ENCODE measurements around the gene MAFB.

MAFB gene

DNA sequence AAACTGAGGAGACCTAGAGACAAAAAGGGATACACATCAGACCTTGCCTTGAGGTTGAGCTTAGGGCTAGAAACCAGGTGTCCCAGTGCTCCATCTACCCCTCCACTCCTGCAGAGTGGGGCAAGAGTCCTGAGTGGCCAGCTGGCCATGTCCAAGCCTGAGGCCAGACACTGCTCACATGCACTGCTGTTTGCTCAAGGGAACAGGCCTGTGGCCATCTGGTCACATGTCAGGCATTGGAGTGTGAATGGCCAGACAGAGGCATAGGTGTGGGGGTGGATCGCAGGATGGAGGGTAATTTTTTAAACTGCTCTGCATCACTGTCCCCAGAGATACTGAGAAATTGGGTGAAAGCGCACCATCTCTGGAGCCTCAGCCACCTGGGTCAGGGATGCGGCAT is 30.5 kb downstream of the MAFB start:
- no peak for DNase-seq (ENCODE audit: low spot score)
- ChIA-PET CTCF (no interaction called here), POLR2A (ENCODE audit: low non-redundant PET) (no interaction called here)
- H3K27ac ChIP-seq: no peak overlapping the region
- TF ChIP-seq, protein P1, sequence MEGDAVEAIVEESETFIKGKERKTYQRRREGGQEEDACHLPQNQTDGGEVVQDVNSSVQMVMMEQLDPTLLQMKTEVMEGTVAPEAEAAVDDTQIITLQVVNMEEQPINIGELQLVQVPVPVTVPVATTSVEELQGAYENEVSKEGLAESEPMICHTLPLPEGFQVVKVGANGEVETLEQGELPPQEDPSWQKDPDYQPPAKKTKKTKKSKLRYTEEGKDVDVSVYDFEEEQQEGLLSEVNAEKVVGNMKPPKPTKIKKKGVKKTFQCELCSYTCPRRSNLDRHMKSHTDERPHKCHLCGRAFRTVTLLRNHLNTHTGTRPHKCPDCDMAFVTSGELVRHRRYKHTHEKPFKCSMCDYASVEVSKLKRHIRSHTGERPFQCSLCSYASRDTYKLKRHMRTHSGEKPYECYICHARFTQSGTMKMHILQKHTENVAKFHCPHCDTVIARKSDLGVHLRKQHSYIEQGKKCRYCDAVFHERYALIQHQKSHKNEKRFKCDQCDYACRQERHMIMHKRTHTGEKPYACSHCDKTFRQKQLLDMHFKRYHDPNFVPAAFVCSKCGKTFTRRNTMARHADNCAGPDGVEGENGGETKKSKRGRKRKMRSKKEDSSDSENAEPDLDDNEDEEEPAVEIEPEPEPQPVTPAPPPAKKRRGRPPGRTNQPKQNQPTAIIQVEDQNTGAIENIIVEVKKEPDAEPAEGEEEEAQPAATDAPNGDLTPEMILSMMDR (conservative IDR thresholded peaks at IDR 0.05; ENCODE audit: low read depth): no peak

DNA sequence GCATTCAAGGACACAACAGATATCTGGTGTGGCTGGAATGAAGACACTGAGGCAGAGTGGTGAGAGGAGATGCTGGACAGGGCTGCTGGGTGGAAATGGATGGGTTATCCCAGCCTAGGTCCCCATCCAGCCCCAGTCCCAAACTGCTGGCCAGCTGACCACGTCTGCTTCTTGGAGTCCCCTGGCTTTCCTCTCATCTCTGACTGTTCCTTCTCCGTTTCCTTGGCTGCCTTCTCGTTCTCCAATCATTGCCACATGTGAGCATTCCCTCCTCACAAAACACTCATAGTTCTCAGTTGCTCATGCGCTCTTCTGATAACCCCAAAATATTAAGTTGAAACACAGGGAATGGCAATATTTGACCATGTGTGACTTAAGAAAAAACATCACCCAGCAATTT is 31.5 kb downstream of the MAFB start:
- CTCF ChIA-PET: no interaction called here
- H3K27ac ChIP-seq: no peak overlapping the region
- TF ChIP-seq, protein P1 (conservative IDR thresholded peaks at IDR 0.05; ENCODE audit: low read depth): no peak
- POLR2A ChIA-PET (ENCODE audit: low non-redundant PET): no interaction called here
- no peak for DNase-seq (ENCODE audit: low spot score)

DNA sequence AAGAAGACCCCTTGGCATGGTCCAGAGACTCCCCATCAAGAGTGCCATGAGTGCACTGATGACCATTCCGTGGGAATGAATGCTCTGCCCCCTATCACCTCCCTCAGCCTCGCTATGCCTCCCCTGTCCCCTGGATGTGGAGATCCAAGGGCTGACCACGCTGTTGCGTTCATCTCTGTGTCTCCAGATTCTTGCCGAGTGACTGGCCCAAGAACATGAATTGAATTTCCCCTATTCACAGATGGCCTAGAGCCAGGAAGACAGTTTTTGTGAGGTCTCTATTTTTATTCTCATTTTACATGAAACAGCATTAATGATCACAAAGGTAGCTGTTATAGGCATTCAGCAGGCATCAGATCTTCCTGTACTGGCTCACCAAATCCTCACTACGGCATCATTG is 33.6 kb downstream of the MAFB start:
- TF ChIP-seq, protein P1 (conservative IDR thresholded peaks at IDR 0.05; ENCODE audit: low read depth): no peak
- H3K27ac ChIP-seq: no peak overlapping the region
- DNase-seq (ENCODE audit: low spot score): no peak
- POLR2A ChIA-PET (ENCODE audit: low non-redundant PET): interaction anchor here (0.5 kb wide), 1 partner anchor 842 kb away, joined by 3 read pairs; no protein-coding TSS in a partner anchor
- CTCF ChIA-PET: no interaction called here

DNA sequence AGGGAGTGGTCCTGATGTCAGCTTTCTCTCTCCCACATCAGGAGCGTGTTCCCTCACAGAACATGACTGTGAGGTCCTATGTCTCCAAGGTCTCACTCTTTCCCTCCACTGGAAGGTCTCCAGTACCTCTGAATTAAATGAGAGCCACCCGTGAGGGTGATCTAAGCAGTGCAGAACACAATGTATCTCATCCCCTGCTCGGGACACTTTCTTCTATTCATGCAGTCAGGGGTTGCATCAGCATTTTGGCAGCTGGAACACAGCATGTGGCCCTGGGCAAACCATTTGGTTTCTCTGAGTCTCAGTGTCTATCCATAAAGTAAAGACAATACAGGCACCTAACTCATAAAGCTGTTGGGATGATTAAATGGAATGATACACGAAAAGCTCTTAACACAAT is 34.2 kb downstream of the MAFB start:
- ChIA-PET POLR2A (ENCODE audit: low non-redundant PET) (interaction anchor here (0.5 kb wide), 1 partner anchor 841 kb away, joined by 3 read pairs; no protein-coding TSS in a partner anchor), CTCF (no interaction called here)
- H3K27ac ChIP-seq: no peak overlapping the region
- no peak for DNase-seq (ENCODE audit: low spot score)
- TF ChIP-seq, protein P1 (conservative IDR thresholded peaks at IDR 0.05; ENCODE audit: low read depth): no peak

DNA sequence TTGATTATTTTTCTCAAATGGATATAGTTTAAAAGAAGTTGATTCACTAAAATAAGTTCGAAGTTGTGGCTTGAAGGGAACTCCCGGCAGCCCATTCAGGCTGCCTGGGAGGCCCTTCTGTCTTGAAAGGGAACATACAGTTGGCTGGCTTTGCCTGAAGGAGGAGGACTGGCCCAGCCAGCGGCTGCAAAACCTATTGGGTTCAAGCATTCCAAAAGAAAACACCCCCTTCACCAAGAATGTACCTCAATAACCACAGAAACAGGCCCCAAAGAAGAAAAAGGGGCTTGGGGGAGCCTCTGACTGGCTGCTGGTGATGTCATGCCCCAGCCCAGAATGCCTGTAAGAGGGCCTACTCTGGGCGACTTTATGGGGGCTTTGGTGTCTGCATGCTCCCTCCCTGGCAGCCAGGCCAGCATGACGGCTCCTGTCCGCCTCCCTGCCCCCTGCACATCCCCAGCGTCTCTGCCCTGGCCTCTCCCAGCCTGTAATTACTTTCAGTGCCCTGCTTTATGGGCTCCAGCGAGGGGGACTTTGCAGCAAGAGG is 36.5 kb downstream of the MAFB start:
- ChIA-PET POLR2A (ENCODE audit: low non-redundant PET) (no interaction called here), CTCF (no interaction called here)
- TF ChIP-seq, protein P1 (conservative IDR thresholded peaks at IDR 0.05; ENCODE audit: low read depth): no peak
- no peak for DNase-seq (ENCODE audit: low spot score)
- no peak overlapping the region for H3K27ac ChIP-seq

DNA sequence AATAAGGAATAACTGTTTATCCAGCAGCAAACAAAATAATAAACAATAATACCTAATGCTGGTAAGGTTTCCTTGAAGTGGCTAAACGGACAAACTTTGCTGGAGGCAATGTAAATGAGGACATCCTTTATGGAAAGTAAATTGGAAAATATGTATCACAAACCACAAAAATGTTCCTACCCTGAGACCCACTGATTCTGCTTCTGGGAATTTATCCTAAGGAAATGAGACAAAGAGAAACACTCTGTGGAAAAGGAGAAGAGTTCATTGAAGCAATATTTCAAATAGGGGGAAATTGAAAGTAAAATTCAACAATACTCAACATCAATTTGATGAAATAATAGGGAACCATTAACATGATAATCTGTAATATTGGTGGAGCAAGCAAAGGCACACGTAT is 37.9 kb downstream of the MAFB start:
- CTCF ChIA-PET: no interaction called here
- POLR2A ChIA-PET (ENCODE audit: low non-redundant PET): no interaction called here
- H3K27ac ChIP-seq: no peak overlapping the region
- peak; percentile 83 for DNase-seq (ENCODE audit: low spot score)
- TF ChIP-seq, protein P1 (conservative IDR thresholded peaks at IDR 0.05; ENCODE audit: low read depth): no peak
